HG03520 (cell line): Measurements from ENCODE around the gene IGFBPL1.

ENCODE experiments used
- ATAC-seq: cut with Tn5 transposase; IDR thresholded peaks from one replicate; pipeline ENCODE4 v1.9.1; 2021; ENCODE audit warnings: mild to moderate bottlenecking, moderate library complexity; ENCODE audit not compliant: unreplicated experiment

Gene IGFBPL1

DNA sequence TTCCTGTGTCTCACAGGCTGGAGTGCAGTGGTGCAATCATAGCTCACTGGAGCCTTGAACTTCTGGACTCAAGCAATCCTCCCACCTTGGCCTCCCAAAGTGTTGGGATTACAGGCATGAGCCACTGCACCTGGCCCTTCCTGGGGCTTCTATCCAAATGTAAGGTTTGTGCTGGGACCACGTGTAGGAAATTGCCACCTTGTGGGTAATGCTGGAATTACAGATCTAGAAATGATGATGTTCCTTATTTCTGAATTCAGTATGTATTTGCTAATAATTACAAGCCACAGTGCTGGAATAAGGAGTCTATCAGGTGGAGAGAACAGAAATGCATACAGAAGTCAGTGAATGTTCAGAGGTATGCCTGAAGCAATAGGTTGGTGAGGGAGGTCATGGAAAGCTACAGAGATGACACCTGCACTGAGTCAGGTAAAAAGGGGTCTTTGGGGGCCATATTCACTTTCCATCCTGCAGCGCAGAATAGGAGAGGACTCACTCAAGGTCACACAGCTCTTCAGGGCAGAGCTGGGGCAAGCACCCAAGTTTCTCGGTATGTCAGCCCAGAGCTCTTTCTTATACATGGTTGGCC lies 8.8 kb upstream of the IGFBPL1 start:
- ATAC-seq: no peak

DNA sequence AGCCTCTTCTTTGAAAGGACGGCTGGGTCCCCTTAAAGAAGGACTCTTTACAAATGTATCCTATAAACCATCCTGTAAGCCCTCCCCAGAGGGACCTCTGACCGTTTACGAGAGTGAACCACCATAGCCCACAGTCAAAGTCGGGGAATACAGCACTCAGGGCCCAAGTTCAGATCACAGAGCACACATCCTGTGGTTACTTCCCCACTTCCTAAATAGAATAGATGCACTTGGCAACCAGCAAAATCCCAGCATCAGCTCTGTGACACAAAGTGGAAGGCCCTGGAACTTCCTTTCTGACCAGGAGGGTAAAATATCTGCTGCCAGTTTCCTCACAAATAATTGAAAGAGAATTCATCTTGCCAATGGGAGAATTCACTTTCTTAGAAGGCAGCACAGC lies 6.9 kb upstream of the IGFBPL1 start:
- ATAC-seq: no peak

GRCh38 chr9:38428062-38428461 lies 3.8 kb upstream of the IGFBPL1 start:
- ATAC-seq: no peak

- ATAC-seq: no peak
These were observed 664 bp upstream of the IGFBPL1 start for GRCh38 chr9:38424918-38425317.

- ATAC-seq: no peak
These were observed 831 bp downstream of the IGFBPL1 start for GRCh38 chr9:38423273-38423972.

DNA sequence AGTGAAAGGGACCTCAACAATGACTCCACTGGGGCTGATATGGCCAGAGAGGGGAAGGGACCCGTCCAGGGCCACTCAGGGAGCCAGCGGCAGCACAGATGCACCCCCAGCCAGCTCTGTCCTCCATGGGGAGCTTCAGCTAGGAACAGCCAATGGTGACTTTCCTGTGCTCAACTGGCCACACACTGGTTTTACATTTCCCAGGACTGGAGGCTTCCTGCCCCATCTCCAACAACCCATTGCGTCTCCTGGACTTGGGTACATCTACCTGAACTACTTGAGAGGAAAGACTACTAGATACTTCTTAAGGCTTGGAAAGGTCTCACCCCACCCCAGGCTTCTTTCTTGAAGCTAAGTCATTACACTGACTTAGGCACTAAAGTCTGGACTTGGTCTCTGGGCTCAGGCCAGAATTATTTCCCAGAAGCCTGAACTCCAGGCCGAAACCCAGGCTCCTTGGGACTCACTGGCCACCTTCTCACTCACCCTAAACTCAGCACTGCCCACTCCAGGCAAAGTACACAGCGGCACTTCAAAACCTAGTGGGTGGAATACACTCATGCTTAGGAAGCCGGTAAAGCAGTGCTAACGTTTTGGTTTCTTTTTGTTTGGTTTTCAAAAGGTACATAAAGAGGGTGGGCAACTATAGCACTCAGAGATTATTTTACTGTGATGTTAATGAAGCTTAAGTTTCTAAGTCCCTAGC lies 1.5 kb downstream of the IGFBPL1 start:
- ATAC-seq: no peak

- no peak for ATAC-seq
These were observed 2.6 kb downstream of the IGFBPL1 start for GRCh38 chr9:38421498-38422211.

GRCh38 chr9:38419181-38419580 lies 5.1 kb downstream of the IGFBPL1 start:
- no peak for ATAC-seq

DNA sequence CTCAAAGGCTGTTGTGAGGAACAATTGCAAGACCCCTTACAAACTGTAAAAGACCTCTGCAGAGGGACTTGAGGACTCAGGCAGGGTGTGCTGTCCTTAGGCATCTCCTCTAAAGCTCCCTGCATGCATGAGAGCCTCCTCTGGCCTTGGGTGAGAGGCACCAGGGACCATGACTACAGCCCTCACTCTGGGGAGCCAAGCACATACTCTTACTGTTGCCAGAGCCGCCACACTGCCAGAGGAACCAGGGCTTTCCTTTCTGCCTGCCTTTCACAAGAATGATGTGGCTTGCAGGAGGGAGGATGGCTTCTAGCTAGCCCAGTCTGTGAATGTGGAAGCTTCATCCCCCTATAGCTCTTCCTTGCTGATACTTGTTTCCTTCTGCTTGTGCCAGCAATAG lies 5.9 kb downstream of the IGFBPL1 start:
- ATAC-seq: no peak

GRCh38 chr9:38417003-38417945 lies 7.0 kb downstream of the IGFBPL1 start:
- peak; percentile 49 for ATAC-seq

- ATAC-seq: no peak
These were observed 7.8 kb downstream of the IGFBPL1 start for GRCh38 chr9:38416461-38416860.

DNA sequence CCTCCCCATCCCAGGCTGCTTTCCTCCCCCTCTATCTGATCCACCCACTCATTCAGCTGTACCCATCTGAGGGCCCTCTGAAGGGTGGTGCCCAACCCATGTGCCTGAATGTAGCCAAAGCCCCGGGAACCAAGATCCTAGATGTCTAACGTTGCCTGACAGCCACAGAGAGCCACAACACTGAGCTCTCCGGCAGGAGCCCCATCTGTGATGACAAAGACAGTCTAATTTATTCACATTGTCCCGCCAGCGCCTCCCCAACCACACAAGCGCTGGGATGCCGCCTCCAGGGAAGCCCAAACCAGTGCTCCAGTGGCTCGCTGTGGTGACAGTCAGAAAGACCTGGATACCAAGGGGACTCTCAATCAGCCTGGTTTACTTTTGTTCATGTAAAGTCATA lies 8.4 kb downstream of the IGFBPL1 start:
- no peak for ATAC-seq

DNA sequence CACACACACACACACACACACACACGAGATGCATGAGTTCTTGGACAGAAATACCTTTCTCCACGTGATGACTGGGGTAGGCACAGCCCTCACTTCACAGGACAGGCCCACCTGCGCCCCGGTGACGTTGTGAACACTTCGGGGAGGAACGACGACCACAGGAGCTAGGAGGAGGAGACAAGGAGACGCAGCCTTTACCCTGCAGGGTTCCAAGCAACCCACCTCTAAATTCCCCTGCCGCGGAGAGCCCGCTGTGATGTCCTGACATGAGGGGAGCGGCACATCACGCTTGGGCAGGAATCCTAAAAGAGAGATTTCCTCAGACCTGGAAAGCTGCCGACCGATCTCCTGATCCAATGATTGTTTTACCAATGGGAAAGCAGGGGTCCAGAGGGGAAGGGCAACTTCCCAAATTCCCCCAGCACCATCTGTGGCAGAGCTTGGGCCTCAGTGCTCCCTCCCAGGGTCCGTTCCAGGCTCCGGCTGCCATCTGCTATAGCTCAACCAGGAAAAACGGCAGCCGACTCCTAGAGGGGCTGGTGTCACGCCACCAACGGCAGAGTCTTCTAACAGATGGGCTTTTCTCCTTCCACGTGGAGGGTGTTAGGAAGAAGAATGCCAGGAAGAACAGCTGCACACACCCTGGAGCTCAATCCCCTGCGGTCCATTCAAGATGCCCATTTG lies 10.1 kb downstream of the IGFBPL1 start:
- no peak for ATAC-seq

DNA sequence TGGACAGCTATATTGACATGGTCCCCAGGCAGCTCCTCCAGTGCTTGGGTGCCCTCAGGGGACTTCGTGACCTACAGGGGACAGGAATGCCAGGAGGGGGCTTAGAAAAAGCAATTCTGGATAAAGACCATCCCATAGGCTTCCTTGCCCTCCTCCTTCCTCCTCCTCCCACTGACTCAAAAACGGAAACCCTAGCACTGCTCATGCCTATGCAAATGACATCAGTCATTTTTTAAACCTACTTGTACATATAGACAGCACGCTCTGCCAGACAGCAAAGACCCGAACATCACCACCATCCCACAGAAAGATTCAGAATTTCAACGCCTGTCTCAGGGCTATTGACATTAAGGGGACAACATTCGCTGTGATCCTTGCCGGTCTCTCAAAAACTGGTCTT lies 11.0 kb downstream of the IGFBPL1 start:
- ATAC-seq: no peak

DNA sequence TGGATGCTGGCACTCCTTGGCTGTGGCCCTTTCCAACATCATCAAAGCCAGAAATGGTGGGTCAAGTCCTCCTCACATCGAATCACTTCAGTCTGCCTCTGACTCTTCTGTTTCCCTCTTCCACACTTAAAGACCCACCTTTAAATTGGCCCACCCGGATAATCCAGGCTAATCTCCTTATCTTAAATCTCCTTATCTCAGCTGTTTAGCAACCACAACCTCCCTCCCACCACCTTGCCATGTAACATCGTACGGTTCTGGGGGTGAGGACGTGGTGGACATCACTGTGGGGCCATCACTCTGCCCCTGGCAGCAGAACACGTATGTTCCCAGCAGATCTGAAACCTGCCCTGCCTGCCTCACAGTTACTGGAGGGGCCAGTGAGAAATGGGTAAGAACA lies 11.5 kb downstream of the IGFBPL1 start:
- ATAC-seq: no peak

DNA sequence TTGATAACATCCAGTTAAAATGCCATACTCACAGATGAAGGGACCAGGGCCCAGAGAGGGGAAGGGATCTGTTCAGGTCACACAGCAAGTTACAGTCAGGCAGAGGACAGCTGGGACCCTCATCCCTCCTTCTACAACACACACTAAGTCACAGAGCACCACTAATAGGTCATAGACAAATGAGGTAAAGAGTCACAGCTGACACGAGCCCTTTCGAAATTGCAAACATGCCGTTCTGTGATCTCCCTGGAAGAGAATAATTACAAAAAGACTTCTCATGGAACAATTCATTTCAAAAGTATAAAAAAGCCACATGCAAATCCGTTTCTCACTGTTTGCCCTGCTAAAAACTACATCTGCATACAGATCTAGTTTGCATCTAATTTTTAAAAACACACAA lies 15.5 kb downstream of the IGFBPL1 start:
- ATAC-seq: no peak

GRCh38 chr9:38406476-38407186 lies 17.6 kb downstream of the IGFBPL1 start:
- no peak for ATAC-seq

GRCh38 chr9:38405785-38406184 lies 18.5 kb downstream of the IGFBPL1 start:
- ATAC-seq: no peak

GRCh38 chr9:38404314-38404713 lies 19.9 kb downstream of the IGFBPL1 start:
- no peak for ATAC-seq
